GM18519 (cell line): ENCODE measurements around the gene KCNE3.
"Not testable (repeated sequence)": the region's sequence is repeated elsewhere in the genome, so short reads cannot be mapped to it uniquely, and the experiment has no call there.

Experiments used
- ATAC-seq: cut with Tn5 transposase; IDR thresholded peaks from one replicate; pipeline ENCODE4 v1.9.1; 2021; ENCODE audit warnings: mild to moderate bottlenecking, moderate library complexity; ENCODE audit not compliant: unreplicated experiment, low FRiP score

The KCNE3 gene

GRCh38 chr11:74444173-74444826 lies 23.0 kb downstream of the KCNE3 start:
- ATAC-seq, result no peak

GRCh38 chr11:74443071-74443864 lies 24.1 kb downstream of the KCNE3 start:
- no peak for ATAC-seq

GRCh38 chr11:74442636-74443035 lies 24.7 kb downstream of the KCNE3 start:
- ATAC-seq, result no peak

GRCh38 chr11:74438681-74439080 lies 28.7 kb downstream of the KCNE3 start:
- ATAC-seq, result no peak

- no peak for ATAC-seq
Observed at GRCh38 chr11:74437441-74438042, 29.8 kb downstream of the KCNE3 start.

- no peak for ATAC-seq
Observed at GRCh38 chr11:74434528-74434927, 32.8 kb downstream of the KCNE3 start.

GRCh38 chr11:74429205-74429604 lies 38.1 kb downstream of the KCNE3 start:
- no peak for ATAC-seq

GRCh38 chr11:74427384-74427886 lies 39.9 kb downstream of the KCNE3 start:
- ATAC-seq, result no peak

GRCh38 chr11:74425100-74425499 lies 42.2 kb downstream of the KCNE3 start:
- ATAC-seq, result no peak

- no peak for ATAC-seq
Observed at GRCh38 chr11:74418509-74418895, 48.8 kb downstream of the KCNE3 start.

GRCh38 chr11:74417860-74418508 lies 49.4 kb downstream of the KCNE3 start:
- ATAC-seq, result no peak

GRCh38 chr11:74417379-74417804 lies 50.0 kb downstream of the KCNE3 start:
- ATAC-seq, result no peak

- ATAC-seq, result not testable (repeated sequence)
Observed at GRCh38 chr11:74416974-74417373, 50.4 kb downstream of the KCNE3 start.

GRCh38 chr11:74412733-74413359 lies 54.5 kb downstream of the KCNE3 start:
- ATAC-seq, result no peak

GRCh38 chr11:74412321-74412720 lies 55.0 kb downstream of the KCNE3 start:
- no peak for ATAC-seq

GRCh38 chr11:74409633-74410032 lies 57.7 kb downstream of the KCNE3 start:
- ATAC-seq, result no peak
